Measurements from ENCODE around the gene TRPC1.
"Not testable (repeated sequence)": the region's sequence is repeated elsewhere in the genome, so short reads cannot be mapped to it uniquely, and the experiment has no call there.

TRPC1 gene

DNA sequence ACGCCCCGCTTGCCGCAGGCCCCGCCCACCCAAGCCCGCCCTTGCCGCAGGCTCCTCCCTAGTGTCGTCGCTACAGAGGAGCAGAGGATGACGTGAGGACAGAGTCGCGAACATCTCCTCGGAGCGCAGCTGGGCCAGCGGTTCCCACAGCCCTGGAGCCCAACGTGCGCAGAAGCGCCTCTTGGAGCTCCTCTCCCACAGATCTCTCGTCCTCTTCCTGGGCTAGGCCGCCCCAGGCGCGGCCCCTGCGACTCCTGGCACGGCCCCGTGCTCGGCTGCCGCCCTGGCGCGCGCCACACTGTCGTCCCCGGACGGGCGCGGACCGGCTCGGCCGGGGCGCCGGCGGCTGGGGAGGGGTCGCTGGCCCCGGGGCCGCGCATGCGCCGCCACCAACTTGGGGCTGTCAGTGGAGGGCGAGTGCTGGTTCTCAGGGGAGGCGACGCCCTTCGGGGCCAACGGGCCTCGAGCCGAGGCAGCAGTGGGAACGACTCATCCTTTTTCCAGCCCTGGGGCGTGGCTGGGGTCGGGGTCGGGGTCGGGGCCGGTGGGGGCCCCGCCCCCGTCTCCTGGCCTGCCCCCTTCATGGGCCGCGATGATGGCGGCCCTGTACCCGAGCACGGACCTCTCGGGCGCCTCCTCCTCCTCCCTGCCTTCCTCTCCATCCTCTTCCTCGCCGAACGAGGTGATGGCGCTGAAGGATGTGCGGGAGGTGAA, at the start of gene TRPC1:
TSS of gene TRPC1 (plus strand) at position 67 of the 714 bp plus-strand sequence. CDS start at position 593, 526 bp downstream.
- DNase-seq (ENCODE audit: low read depth in 2 of 2) = peak; percentile 2 to 52

DNA sequence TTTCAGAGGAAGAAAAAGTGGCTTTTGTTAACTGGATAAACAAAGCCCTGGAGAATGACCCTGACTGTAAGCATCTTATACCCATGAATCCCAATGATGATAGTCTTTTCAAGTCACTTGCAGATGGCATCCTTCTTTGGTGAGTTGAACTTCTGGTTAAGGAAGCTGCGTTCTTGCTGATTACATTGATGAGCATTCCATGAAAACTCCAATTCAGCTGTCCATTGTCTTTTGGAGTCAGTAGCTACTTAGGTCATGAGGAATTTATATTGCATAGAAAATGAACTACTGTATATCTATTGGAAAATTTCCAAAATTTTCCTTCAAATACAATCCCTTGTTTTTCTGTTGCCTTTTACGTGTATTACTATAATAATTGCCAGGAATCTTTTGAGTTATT, 47.7 kb upstream of the TRPC1 start:
- no peak for DNase-seq (ENCODE audit: low read depth in 2 of 2)

DNA sequence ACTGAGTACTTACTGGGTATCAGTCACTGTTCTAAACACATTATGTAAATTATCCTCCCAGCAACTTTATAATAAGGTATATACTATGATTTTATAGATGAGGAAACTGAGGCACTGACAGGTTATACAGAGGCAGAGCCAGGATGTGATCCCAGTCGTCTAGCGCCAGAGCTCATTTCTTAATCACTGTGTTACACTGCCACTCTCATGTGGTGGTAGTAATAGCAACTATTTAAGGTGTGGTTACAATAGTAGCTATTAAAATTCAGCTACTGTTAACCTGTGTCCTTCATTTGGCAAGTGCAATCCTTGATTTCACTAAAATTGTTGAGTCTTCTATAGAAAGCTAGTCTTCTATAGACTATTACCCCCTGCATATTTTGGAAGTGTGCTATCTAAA, 43.1 kb upstream of the TRPC1 start:
- no peak for DNase-seq (ENCODE audit: low read depth in 2 of 2)

DNA sequence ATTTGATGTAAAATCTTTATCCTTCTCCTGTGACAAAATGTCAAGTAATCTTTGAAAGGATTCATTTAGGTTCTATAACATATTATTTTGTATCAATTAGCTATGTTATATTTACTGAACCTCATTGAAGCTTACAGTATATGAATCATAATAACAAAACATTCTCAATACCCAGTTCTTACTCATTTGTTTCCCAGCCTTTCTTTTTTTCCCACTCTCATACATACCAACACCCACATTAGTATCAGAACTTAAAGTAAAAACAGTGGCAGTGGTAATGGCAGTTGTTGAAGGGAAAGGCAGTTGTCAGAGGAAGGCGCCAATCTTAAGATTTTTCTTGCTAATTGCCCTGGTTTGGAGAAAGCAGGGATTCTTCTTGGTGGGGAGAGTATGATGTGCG, 33.2 kb upstream of the TRPC1 start:
- no peak for DNase-seq (ENCODE audit: low read depth in 2 of 2)

DNA sequence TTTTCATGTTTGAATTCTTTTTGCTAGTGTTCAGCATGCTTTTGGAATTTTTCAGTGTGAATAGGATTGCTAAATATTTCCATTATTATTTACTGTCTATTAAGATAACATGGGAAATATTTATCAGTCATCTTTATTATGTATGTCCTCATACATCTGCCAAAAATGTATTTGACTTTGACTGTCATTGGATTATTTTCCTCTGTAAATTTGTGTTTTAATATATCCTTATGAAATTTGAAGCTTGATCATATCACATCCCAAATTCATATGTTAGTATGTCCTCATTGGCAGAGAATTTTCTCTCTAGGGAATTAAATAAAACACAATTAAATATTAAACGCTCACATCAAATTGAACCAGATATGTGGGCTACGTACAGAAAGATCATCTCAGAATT, 32.3 kb upstream of the TRPC1 start:
- DNase-seq (ENCODE audit: low read depth in 2 of 2) = no peak

DNA sequence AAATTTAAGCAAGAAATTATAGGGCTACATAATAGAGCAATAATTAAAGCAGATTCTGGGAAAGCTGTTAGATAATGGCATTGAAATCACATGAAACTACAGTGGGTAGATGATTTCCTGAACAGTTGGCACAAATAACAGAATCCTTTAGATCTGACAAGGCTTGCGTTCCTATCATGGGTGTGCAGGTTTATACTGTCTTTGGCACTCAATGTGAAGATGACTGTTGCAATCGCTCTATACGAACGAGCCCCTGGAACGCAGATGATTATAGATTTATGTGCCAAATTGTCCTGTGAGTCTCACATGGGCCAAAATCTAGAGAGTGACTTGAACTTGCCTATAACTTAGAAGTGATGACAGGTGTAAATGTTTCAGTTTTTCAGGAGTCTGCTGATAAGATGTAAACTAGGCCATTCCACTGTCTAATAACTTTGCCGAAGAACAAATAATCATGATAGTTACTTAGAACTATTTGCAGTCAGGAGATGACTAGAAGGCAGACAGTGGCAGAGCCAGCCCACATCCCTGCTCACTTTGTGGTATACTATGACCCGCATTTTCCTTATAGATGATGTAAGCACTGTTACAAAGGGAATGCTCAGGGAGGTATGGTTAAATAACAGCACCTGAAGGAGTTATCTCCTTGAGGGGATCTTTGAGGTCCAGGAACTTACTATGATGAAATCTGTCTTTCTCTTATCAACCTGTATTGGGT, 30.5 kb upstream of the TRPC1 start:
- no peak for DNase-seq (ENCODE audit: low read depth in 2 of 2)

DNA sequence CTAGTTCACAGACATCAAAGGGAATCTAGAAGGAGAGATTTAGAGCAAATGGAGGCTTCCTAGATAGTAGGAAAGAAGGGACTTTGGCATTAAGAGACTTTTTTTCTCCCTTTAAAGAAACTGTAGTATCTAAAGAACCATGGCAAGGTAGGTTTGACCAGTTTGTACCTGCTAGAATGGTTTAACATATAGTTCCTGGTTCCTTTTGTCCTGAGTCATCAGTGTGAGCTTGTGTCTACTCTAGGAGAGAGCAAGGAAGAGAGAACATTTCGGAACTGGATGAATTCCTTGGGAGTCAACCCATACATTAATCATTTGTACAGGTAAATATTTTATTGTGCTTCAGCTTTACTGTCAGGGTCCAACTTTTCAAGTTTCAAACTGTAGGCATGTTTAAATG, 29.6 kb upstream of the TRPC1 start:
- DNase-seq (ENCODE audit: low read depth in 2 of 2) = no peak

DNA sequence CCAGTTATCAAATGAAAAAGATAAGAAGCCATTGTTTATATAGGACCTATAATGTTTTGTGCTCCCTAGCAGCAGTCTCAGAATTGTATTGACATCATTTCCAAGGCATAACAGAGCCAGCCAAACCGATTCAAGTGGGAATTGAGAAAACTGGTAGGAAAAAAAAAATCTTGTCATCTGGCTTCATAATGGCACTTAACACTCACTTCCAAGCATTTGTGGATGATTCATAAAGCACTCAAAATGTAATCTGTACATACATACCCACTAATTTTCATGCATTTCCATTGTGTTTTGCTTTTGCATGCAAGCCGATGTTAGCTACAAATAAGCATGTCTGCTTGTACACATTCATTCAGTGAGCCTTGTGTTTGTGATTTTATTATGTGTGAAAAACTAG, 18.6 kb upstream of the TRPC1 start:
- DNase-seq (ENCODE audit: low read depth in 2 of 2) = no peak

DNA sequence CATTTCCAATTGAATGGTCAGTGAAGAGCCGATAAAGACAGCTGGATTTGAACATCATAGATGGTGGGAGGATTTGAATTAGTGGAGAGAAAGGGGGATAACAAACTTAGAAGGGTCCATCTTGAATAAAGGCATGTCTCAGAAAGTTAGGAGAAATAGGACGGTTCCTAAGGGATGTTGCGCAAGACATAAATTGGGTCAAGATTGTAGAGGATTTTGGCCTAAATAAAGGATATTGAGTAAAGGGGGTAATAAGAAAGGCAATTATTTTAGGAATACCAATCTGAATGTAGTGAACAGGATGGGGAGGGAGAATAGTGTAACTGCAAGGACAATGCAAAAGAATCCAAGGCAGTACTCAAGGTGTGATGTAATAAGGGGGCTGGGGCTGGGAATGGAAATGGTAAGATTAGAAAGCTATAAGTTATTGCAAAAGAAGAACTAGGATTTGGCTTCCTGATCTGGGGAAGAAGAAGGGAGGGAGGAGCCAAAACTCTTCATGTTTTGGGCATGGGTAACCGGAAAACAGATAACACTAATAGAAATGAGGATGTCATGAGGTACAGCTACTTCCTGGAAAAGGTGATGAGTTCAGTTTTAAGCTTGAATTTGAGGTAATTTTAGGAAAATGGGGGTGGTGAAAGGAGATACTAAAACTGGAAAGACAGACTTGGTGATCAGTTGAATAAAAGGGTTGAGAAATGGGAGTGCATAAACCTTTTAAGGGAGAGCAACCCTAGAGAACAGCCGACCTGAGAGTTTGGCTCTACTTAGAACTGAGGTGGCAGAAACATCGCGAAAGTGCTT, 17.3 kb upstream of the TRPC1 start:
- no peak for DNase-seq (ENCODE audit: low read depth in 2 of 2)

DNA sequence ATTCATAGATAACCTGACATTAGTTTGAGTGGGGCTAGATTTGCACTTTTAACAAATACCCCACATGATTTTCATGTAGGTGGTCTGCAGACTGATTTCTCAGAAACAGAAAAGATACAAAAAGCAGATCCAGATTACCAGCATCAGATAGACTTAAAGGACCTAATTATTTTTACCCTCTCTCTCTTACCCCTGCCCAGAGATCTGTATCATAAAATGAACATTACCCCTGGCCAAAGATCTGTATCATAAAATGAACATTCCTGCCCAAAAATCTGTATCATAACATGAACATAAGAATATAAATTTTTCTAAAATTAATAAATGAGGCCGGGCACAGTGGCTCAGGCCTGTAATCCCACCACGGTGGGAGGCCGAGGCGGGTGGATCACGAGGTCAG, 14.6 kb upstream of the TRPC1 start:
- no peak for DNase-seq (ENCODE audit: low read depth in 2 of 2)

DNA sequence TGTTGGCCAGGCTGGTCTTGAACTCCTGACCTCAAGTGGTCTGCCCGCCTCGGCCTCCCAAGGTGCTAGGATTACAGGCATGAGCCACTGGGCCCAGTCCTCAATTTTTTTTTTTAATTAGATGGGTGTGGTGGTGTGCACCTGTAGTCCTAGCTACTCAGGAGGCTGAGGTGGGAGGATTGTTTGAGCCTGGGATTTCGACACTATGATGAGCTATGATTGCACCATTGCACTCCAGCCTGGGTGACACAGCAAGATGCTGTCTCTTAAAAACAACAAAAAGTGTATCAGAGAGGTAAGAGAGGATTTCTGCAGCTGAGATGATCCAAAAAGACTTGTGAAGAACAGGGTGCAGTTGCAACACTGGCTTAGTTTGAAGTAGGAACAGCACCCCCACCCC, 9.0 kb upstream of the TRPC1 start:
- not testable (repeated sequence) for DNase-seq (ENCODE audit: low read depth in 2 of 2)

DNA sequence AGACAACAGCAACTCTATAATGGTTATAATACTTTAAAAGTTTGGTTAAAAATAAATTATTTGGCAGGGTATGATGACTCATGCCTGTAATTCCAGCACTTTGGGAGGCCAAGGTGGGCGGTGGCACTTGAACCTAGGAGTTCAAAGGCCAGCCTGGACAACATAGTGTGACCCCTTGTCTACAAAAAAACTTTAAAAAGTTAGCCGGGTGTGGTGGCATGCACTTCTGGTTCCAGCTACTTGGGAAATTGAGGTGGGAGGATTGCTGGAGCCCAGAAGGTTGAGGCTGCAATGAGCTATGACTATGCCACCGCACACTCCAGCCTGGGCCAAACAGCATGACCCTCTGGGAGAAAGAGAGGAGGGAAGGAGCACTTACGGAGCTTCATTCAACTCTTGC, 7.7 kb upstream of the TRPC1 start:
- DNase-seq (ENCODE audit: low read depth in 2 of 2) = no peak

DNA sequence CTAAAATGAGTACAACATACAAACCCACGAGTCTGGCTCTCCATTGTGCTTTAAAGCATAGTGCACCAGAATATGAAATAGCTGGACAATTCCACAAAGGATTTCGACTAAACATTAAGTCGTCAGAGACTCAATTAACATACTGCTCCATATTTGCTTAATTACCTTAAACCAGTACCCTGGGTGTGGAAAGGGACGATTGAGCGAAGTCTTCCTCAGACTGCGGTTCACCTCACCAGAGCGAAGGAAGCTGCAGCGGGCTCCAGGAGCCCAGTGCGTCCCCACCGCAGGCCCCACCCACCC, 218 bp upstream of the TRPC1 start:
- DNase-seq (ENCODE audit: low read depth in 2 of 2) = peak; percentile 47 to 57

DNA sequence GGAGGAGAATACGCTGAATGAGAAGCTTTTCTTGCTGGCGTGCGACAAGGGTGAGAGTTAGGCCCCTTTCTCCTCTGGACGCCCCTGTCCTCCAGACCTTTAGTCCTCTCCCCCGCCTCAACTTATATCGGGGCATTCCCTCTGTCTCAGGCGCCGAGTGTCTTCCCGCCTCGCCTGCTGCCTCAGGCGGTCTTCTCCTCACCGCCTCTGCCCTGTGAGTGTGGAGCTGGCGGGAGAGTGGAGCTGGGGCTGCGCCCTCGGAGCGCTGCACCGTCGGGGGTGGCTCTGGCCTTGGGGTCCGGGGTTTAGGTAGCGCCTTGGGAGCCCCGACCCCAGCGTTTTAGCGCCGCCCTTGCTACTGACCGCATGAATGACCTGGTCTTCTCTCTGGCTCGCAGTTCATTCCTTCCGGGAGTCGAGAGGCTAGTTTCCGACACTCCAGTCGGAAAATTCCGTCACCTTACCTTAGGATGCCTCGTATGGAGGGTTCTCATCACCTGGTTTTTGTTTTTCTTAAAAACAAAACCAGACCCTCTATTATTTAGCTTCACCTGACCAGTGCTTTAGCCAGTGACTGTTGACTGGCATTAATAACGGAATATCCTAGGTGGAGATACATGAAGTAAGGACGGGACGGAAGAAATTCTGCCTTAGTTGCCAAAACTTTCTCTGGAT, 985 bp downstream of the TRPC1 start:
- peak in 1 of 2 experiments; percentile 8 for DNase-seq (ENCODE audit: low read depth in 2 of 2)

DNA sequence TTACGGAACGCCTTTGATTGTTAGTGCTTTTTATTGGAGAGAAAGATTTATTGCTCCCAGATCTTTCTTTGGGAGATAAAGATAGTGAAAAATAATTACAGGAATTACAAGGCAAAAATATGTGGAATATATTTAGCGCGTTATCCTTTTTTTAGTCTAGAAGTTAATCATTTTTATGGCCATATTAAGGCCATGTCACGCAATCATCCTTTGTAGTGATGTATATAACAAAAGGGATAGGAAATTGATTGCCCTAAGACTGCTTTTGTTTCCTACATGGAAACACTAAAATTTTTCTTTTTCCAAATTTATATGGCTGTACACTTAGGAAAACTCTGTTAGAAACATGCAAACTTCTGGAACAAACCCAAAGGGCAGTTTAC, 1.5 kb downstream of the TRPC1 start:
- no peak for DNase-seq (ENCODE audit: low read depth in 2 of 2)

DNA sequence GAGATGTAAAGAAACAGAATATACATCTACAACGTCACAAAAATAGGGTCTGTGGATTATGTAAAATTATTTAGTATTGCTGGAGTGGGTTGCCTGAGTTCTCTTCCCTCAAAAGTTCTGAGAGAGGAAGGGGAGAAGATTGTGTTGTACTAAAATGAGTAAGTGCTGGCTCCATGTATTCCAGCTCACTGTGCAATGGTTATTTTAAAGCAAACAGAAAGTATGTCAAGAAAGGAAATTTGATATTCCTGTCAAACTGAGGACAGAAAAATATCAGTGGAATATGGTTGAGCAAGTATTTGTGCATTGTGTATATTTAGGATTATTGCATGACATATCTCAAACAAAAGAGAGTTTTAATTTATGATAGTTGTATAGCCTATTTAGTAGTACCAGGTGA, 2.2 kb downstream of the TRPC1 start:
- DNase-seq (ENCODE audit: low read depth in 2 of 2) = no peak

DNA sequence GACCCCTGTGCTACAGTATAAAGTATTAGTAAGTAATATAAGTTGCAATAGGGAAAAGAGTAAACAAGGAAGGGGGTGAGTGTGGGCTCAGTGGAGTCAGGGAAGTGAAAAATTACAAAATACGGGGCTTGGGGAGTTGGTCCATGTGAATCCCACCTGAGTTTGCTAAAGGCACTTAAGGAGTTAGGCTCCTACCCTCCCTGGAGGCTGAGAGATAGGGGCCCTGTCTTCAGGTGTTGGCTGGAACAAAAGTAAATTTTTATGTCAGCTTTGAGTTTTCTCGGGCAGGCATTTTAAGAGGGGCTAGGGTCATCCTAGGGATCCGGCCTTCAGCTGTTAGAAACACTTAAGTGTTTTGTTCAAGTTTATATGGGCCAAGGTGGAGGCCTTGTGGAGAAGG, 8.2 kb downstream of the TRPC1 start:
- DNase-seq (ENCODE audit: low read depth in 2 of 2) = no peak

DNA sequence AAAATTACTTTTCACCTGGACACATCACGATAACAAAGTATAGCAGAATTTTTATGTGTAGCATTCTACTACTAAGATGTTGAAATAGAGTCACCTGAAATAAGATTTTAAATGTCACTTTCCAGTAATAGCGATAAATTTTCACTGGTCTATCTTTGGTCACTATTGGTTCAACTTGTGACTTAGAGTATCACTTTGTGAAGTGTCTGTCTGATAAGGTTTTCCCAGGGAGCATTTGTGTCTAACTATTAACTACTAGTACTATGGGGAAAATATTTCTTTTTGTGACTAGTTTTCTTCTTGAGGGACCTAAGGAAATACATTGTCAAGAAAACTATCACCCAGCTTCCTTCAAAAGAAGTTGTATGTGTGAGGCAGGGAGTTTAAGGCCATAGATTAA, 11.0 kb downstream of the TRPC1 start:
- DNase-seq (ENCODE audit: low read depth in 2 of 2) = no peak

DNA sequence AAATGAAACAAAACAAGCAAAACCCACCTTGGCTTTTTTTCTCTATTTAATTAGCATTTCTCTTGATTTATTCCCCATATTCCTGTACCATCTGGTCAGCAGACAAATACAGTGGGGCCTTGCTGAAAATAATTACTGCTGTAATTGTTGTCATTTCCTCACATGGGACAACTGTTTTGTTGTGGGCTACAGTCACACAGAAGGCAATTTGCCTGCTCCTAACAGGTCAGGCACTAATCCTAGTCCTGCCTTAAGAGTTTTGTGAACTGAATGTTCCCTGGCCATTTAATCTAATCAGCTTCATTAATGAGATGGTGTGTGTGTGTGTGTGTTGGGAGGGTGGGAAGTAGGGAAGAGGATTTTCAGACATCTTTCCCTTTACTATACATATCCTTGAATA, 11.6 kb downstream of the TRPC1 start:
- no peak for DNase-seq (ENCODE audit: low read depth in 2 of 2)

DNA sequence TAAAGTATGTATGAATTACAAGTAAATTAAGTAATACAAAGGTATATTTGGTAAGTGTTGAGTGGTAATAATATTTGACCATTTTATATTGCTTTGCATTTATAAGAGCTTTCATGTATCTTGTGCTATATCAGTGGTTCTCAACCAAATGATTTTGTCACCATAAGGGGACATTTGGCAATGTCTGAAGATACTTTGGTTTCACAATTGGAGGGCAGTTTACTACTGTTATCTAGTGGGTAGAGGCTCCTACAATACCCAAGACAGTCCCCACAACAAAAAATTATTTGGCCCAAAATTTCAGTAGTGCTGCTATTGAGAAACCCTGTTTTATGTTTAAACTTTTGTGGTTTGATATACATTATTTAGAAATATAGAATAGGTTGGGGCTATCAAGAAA, 14.6 kb downstream of the TRPC1 start:
- no peak for DNase-seq (ENCODE audit: low read depth in 2 of 2)

DNA sequence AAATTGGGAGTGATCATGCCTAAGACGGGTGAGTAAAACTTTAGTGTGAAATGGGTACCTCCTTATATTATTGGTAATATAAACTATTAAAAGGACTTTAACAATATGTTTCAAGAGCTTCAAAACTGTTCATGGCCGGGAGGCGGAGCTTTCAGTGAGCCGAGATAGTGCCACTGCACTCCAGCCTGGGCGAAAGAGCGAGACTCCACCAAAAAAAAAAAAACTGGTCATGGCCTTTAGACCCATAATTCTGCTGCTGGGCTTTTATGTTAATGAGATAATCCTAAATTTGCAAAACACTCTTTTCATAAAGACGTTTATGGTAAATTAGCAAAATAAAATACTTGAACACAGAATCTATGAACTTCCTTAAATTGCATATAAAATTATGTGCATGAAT, 22.8 kb downstream of the TRPC1 start:
- DNase-seq (ENCODE audit: low read depth in 2 of 2) = no peak

DNA sequence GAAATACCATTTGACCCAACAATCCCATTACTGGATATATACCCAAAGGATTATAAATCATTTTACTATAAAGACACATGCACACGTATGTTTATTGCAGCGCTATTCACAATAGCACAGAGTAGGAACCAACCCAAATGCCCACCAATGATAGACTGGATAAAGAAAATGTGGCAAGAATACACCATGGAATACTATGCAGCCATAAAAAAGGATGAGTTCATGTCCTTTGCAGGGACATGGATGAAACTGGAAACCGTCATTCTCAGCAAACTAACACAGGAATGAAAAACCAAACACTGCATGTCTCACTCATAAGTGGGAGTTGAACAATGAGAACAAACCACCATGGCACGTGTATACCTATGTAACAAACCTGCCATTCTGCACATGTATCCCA, 26.7 kb downstream of the TRPC1 start:
- not testable (repeated sequence) for DNase-seq (ENCODE audit: low read depth in 2 of 2)
